Activated CD4-positive, alpha-beta T cell treated with anti-CD3 and anti-CD28 coated beads, Interleukin-2, amount 10 ng/mL, durations not matched to agents 24 days and 14 days (primary cell): Measurements from ENCODE around the gene KIF26B. TPM values are rescaled to one million over a fixed set of nuclear protein-coding genes. Genes with fewer than 3 reads are reported as not detected.

Experiments used
- DNase-seq: peaks from one replicate; pipeline ENCODE4 v3.0.0; 2022
- H3K27ac Mint-ChIP-seq: one replicate; pipeline ENCODE4 v1.8.0; 2022; ENCODE audit warnings: mild to moderate bottlenecking, mixed read lengths
- H3K27me3 Mint-ChIP-seq: one replicate; pipeline ENCODE4 v1.8.0; 2022; ENCODE audit warnings: mixed read lengths
- H3K36me3 Mint-ChIP-seq: one replicate; pipeline ENCODE4 v1.8.0; 2022; ENCODE audit warnings: low read depth, mild to moderate bottlenecking, mixed read lengths
- H3K4me1 Mint-ChIP-seq: one replicate; pipeline ENCODE4 v1.8.0; 2021; ENCODE audit warnings: mixed read lengths
- H3K4me3 Mint-ChIP-seq: one replicate; pipeline ENCODE4 v1.8.0; 2022; ENCODE audit warnings: mild to moderate bottlenecking, moderate library complexity, mixed read lengths
- H3K9me3 Mint-ChIP-seq: one replicate; pipeline ENCODE4 v1.8.0; 2021; ENCODE audit warnings: mixed read lengths
- intact Hi-C: fragments of 100-400 bp; cut with micrococcal nuclease; formaldehyde crosslinking; loops from one replicate; pipeline ENCODE4 v1.15.1; 2023
- total RNA-seq: library from RNA; stranded (reverse); gene quantifications from 2 replicates; pipeline ENCODE4 v1.2.3, GENCODE V29; 2022

KIF26B gene
- total RNA-seq, 1 donor from 2014 or later, result 0.07 TPM

DNA sequence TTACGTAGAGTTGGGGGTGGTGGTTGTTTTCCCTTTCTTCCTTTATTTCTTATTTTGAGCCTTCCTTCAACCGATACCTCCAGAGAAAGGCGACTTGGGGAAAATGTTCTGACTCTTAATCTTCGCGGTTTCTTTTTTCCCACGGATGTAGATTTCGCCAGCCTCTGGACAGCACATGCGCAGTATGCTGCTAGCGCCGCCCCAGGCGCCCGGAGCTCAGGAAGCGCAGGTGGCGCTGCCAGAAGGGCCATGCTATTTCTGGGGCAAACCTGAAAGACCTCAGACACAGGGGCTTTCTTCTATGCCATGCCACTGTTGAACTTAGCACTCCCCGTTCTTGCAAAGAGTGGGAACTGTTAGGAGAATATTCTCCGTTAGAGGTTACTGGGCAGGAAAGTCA is 392.1 kb downstream of the KIF26B start:
- no peaks in the 10 kb centered on the region for H3K27me3 Mint-ChIP-seq
- no peak overlapping the region for H3K27ac Mint-ChIP-seq
- intact Hi-C loops, result no loop called here
- DNase-seq, result no peak
- H3K36me3 Mint-ChIP-seq, result no peaks in the 10 kb centered on the region
- no peaks in the 10 kb centered on the region for H3K9me3 Mint-ChIP-seq
- H3K4me3 Mint-ChIP-seq, result no peak overlapping the region
- H3K4me1 Mint-ChIP-seq, result no peaks in the 10 kb centered on the region

DNA sequence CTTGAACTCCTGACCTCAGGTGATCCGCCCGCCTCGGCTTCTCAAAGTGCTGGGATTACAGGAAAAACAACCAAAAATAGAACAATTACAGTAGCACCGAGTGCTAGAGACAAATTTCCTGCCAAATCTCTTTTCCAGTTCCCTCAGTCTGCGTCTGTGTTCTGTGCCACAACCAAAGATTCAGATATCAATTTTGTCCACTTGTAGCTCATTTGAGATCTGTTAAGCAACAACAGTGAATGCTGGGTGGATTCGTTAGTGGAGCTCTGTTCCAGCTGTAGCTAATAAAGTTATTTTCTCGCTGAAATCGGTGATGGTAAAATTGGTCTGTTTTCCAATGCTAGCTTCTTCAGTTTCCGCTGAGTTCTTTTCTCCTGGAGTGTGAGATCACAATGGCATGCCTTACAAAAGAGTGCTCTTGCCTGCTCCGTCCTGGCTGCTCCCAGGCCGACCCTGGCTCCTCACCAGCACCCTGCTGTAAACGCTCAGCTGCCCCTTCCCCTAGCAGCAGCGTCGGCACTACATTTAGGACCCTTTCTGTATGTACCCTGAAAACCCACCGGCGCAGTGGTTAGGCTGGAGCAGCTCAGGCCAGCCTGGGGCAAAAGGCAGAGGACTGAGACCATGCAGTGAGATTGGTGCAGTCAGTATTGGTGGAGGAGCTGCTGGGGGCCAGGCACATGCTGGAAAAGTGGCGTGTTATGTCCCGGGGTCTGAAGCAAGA is 395.4 kb downstream of the KIF26B start:
- no peak for DNase-seq
- intact Hi-C loops, result no loop called here
- H3K9me3 Mint-ChIP-seq, result no peaks in the 10 kb centered on the region
- no peaks in the 10 kb centered on the region for H3K36me3 Mint-ChIP-seq
- no peak overlapping the region for H3K27ac Mint-ChIP-seq
- H3K4me3 Mint-ChIP-seq, result no peak overlapping the region
- H3K4me1 Mint-ChIP-seq, result no peaks in the 10 kb centered on the region
- no peaks in the 10 kb centered on the region for H3K27me3 Mint-ChIP-seq

DNA sequence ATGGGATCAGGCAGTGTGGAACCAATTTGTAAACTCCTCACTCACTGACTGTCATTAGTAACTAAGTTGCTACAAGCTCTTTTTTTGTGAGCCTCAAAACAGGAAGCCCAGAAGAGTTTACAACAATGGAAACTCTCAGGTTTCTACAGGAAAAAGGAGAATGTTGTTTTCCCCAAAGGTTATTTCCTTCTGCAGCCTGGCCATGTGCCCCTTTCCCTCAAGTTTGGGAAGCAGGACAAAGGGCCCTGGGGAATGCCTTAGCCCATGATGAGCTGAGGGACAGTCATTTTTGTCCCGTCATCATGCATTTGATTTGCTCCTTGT is 395.9 kb downstream of the KIF26B start:
- Mint-ChIP-seq H3K4me1 (no peaks in the 10 kb centered on the region), H3K27me3 (no peaks in the 10 kb centered on the region), H3K4me3 (no peak overlapping the region), H3K36me3 (no peaks in the 10 kb centered on the region), H3K27ac (no peak overlapping the region), H3K9me3 (no peaks in the 10 kb centered on the region)
- DNase-seq, result no peak
- intact Hi-C loops, result no loop called here

DNA sequence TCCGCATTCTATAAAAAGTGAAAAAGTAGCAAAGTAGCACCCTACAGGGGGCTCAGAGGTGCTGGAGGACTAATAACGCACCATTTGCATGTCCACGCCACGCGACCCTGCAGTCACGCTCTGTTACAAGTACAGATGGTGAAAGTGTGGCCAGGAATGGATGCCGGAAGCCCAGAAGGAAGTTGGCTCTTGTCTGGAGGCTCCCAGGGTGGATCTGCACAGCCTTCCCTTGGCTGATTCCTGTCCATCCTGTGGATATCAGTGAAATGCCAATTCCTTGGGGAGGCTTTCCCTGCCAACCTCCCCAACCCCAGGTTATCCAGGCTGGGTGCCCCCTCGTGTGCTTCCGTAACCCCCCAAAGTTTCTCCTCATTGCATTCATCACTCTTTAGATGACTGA is 396.8 kb downstream of the KIF26B start:
- no peak for DNase-seq
- Mint-ChIP-seq H3K4me3 (no peak overlapping the region), H3K4me1 (no peaks in the 10 kb centered on the region), H3K9me3 (no peaks in the 10 kb centered on the region), H3K27ac (no peak overlapping the region), H3K27me3 (no peaks in the 10 kb centered on the region), H3K36me3 (no peaks in the 10 kb centered on the region)
- intact Hi-C loops, result no loop called here

DNA sequence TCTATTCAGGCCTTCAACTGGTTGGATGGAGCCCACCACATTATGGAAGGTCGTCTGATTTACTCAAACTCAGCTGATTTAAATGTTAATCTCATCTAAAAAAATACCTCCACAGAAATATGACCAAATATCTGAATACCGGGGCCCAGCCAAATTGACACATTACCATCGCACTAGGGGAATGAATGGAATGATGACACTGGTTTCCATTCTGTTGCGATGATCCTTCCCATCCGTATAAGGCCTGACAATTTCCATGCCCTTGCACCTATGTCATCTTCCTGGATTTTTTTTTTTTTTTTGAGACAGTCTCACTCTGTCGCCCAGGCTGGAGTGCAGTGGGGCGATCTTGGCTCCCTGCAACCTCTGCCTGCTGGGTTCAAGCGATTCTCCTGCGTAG is 397.5 kb downstream of the KIF26B start:
- no peak for DNase-seq
- no peaks in the 10 kb centered on the region for H3K36me3 Mint-ChIP-seq
- no peaks in the 10 kb centered on the region for H3K9me3 Mint-ChIP-seq
- H3K27me3 Mint-ChIP-seq, result no peaks in the 10 kb centered on the region
- no peak overlapping the region for H3K4me3 Mint-ChIP-seq
- no peak overlapping the region for H3K27ac Mint-ChIP-seq
- no peaks in the 10 kb centered on the region for H3K4me1 Mint-ChIP-seq
- intact Hi-C loops, result no loop called here

DNA sequence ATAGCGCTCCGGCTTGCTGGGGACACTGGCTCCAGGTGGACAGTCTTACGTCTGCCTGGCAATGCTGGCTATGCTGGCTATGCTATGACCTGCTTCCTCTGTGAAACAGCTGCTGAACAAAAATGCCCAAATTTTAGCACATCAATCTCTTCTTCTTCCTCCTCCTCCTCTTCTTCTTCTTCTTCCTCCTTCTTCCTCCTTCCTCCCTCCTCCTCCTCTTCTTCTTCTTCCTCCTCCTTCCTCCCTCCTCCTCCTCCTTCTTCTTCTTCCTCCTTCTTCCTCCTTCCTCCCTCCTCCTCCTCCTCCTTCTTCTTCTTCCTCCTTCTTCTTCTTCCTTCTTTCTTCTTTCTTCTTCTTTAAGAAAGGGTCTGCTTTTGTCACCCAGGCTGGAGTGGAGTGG is 401.3 kb downstream of the KIF26B start:
- no peak overlapping the region for H3K4me3 Mint-ChIP-seq

DNA sequence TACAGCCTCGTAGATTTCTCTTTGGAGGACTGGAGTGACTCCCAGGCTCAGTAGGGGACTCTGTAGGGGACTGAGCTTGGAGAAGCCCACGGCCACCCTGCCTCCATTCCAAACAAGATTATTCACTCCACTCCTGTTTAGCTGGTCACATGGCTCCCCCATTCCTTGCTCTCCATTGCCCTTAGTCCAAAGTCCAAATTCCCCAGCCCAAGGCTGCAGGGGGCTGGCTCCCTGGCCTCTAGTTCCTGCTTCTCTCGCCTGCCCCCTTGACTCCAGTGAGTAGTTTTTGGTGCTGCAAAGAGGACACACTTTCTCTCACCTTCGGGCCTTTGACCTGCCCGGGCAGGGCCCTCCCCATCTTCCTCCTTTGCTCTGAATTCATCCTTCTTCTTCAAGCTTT is 403.3 kb downstream of the KIF26B start:
- no peaks in the 10 kb centered on the region for H3K9me3 Mint-ChIP-seq
- H3K4me3 Mint-ChIP-seq, result no peak overlapping the region
- H3K27me3 Mint-ChIP-seq, result no peaks in the 10 kb centered on the region
- H3K4me1 Mint-ChIP-seq, result no peaks in the 10 kb centered on the region
- DNase-seq, result no peak
- H3K36me3 Mint-ChIP-seq, result no peaks in the 10 kb centered on the region
- no peak overlapping the region for H3K27ac Mint-ChIP-seq
- intact Hi-C loops, result no loop called here

More for the DNA sequence above, 401.3 kb downstream of the KIF26B start:
- Mint-ChIP-seq H3K27me3 (no peaks in the 10 kb centered on the region), H3K9me3 (no peaks in the 10 kb centered on the region), H3K27ac (no peak overlapping the region), H3K4me1 (no peaks in the 10 kb centered on the region), H3K36me3 (no peaks in the 10 kb centered on the region)
- intact Hi-C loops, result no loop called here
- DNase-seq, result no peak

DNA sequence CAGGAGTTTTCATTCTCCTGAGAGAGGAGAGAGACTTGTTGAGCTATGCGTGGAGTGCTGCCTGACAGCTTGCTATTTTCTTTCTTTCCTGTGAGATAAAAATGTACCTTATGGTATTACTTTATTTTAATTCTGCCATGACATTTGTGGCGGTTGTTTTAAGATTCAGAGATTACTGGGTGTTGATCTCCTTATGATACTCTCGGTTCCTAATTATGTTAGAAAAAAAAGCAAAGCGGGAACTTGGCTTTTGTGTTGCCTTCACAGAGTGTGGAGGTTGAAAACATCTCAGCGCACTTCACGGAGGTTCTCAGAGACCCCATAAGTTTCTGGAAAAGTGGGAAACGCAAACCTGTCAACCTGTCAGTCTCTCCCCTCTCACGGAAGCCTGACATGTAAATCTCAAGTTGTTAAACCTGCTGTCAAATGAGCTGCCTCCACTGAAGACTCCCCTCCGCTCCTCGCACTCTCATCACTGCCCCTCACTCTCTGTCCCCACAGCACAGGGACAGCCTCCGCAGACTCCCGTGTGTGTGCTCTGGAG is 405.6 kb downstream of the KIF26B start:
- intact Hi-C loops, result no loop called here
- Mint-ChIP-seq H3K4me3 (no peak overlapping the region), H3K27ac (no peak overlapping the region), H3K36me3 (no peaks in the 10 kb centered on the region), H3K9me3 (no peaks in the 10 kb centered on the region), H3K4me1 (no peaks in the 10 kb centered on the region), H3K27me3 (no peaks in the 10 kb centered on the region)
- no peak for DNase-seq

DNA sequence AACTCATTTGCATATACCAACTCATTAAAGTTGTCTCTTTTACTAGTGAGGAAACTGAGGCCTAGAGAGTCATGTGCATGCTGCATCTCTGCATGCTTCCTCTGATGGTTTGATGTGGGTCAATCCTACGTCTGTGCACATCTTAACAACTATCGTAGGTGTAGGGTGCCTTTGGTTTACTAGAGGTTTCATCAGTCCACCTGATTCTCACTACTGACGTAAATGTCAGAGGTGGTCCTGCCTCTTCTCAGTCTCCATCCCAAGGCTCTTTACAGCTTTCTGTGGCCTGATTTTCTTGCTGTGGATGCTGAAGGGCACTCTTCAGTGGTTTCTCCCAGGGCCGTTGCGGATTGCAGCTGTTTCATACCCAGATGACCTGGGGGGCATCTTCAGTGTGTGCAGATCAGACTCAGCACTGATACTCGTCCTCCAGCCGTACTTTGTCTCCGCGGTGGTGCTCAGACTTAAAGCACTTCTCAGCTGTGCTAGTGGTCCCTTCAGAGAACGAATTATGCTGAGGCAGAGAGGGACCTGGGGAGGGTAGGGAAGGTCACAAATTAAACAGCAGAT is 407.0 kb downstream of the KIF26B start:
- no peaks in the 10 kb centered on the region for H3K27me3 Mint-ChIP-seq
- no peaks in the 10 kb centered on the region for H3K36me3 Mint-ChIP-seq
- no peaks in the 10 kb centered on the region for H3K4me1 Mint-ChIP-seq
- intact Hi-C loops, result no loop called here
- H3K4me3 Mint-ChIP-seq, result no peak overlapping the region
- DNase-seq, result no peak
- H3K27ac Mint-ChIP-seq, result no peak overlapping the region
- no peaks in the 10 kb centered on the region for H3K9me3 Mint-ChIP-seq

DNA sequence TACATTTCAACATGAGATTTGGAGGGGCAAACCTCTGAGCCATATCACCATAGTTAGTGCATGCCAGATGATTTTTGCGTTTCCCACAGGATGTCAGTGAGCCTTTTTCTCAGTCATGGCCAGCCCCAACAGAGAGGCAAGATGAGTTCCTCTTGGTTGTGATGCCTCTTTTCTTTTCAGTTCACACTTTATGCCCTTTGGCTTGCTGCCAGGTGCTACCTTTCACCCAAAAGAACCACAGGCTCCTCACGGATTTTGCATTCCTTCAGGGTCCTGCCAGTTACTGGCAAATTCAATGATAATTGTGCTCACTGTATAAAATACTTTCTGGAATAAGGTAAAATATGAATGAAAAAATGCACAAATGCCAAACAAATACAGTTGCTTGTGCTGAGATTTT is 411.3 kb downstream of the KIF26B start:
- no peak for DNase-seq
- Mint-ChIP-seq H3K9me3 (no peaks in the 10 kb centered on the region), H3K4me1 (no peaks in the 10 kb centered on the region), H3K27ac (no peak overlapping the region), H3K4me3 (no peak overlapping the region), H3K27me3 (no peaks in the 10 kb centered on the region), H3K36me3 (no peaks in the 10 kb centered on the region)
- intact Hi-C loops, result no loop called here

DNA sequence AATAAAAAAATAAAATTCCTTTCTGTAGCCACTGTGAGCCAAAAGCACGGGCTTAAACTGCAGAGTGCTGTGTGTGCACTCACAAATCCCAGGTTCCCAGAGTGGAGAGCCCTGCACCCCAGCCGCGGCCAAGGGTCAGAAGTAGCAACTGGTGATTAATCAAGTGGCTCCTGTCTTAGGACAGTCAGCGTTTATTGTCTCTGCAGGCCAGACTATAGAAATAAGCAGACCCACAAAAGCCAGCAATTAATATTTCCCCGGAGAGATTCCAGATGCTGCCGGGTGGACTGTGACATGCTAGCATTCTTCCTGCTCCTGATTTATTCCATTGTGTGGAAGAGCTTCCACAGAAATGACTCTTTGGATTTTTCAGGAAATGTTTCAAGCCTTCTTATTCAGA is 412.2 kb downstream of the KIF26B start:
- Mint-ChIP-seq H3K9me3 (no peaks in the 10 kb centered on the region), H3K4me1 (no peaks in the 10 kb centered on the region), H3K27me3 (no peaks in the 10 kb centered on the region), H3K27ac (no peak overlapping the region), H3K4me3 (no peak overlapping the region), H3K36me3 (no peaks in the 10 kb centered on the region)
- intact Hi-C loops, result no loop called here
- no peak for DNase-seq

DNA sequence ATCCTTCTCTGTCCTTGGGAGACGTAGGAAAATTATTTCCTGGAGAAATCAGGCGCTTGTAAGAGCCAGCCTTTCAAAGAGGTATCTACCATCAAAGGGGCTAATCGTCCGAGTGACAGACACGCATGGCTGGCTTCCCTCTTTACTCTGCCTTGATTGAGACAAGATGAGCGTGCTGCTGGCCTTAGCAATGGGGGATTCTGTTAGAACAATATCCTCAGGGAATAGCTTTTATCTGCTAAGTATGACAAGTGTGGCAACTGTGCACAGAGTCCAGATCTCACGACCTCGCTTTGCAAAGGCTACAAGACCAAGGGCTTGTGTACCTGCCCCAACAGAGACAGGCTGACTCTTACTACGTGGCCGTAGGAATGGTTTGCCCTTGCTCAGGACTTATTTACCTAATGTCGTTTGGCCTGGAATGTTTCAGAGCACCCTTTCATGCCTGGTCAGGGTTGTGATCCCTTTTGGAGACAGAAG is 417.1 kb downstream of the KIF26B start:
- Mint-ChIP-seq H3K27me3 (no peaks in the 10 kb centered on the region), H3K4me1 (no peaks in the 10 kb centered on the region), H3K36me3 (no peaks in the 10 kb centered on the region), H3K27ac (no peak overlapping the region), H3K9me3 (no peaks in the 10 kb centered on the region), H3K4me3 (no peak overlapping the region)
- intact Hi-C loops, result no loop called here
- no peak for DNase-seq

DNA sequence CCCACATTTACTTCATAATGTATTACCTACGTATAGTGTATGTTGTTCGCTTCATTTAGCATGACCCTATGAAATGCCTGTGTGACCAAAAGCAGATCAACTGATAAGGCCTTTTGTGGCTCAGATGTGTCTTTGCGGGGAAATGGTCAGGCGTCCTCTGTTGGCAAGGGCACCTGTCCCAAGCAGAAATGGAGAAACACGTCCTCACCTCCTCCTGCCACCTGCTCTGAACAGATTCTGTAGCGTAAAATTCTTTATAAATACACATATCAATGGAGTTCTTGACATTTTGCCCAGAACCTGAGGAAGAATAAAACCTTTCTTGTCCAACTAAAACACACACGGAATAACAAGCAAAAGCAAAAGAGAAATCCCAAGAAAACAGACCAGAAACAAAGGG is 417.9 kb downstream of the KIF26B start:
- no peaks in the 10 kb centered on the region for H3K36me3 Mint-ChIP-seq
- H3K27me3 Mint-ChIP-seq, result no peaks in the 10 kb centered on the region
- H3K27ac Mint-ChIP-seq, result no peak overlapping the region
- DNase-seq, result no peak
- no peak overlapping the region for H3K4me3 Mint-ChIP-seq
- H3K9me3 Mint-ChIP-seq, result no peaks in the 10 kb centered on the region
- intact Hi-C loops, result no loop called here
- no peaks in the 10 kb centered on the region for H3K4me1 Mint-ChIP-seq

DNA sequence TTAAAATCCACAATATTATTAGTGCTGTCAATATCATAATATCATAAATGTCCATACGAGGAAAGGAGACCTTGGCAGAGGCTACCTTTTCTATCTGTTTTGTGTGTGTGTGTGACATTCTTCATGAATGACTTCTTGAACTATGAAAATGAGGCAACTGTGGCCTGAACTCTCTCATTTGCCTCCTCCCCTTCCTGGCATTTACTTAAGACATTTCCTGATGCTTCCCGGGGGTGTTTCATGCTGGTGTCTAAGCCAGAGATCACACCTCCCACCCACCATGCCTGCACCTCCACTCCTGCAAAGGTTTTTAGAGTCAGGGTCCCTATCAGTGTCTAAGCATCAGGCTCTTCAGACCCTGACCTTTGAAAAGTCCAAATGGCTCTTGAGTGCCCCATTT is 420.9 kb downstream of the KIF26B start:
- Mint-ChIP-seq H3K36me3 (no peaks in the 10 kb centered on the region), H3K27me3 (no peaks in the 10 kb centered on the region), H3K4me1 (no peaks in the 10 kb centered on the region), H3K9me3 (no peaks in the 10 kb centered on the region), H3K4me3 (no peak overlapping the region), H3K27ac (no peak overlapping the region)
- no peak for DNase-seq
- intact Hi-C loops, result no loop called here

DNA sequence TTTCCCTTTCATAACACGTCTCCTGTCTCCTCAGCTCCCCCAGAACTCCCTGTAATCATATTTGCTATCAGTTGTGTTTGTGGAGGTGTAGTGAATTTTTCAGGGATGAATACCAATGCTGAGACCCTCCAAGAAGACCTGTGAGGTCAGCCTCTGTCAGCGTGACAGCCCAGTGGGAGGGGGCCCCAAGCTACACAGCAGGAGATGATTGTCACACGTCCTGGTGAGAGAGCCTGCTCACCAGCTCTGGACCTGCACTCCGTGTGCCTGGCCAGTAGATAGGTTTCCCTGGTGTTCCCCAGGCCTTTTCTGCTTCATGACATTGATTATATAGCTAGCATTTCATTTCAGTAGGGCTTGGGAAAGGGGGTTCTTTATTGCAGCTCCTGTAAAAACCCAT is 421.5 kb downstream of the KIF26B start:
- intact Hi-C loops, result no loop called here
- H3K4me1 Mint-ChIP-seq, result no peaks in the 10 kb centered on the region
- no peak overlapping the region for H3K4me3 Mint-ChIP-seq
- DNase-seq, result no peak
- no peaks in the 10 kb centered on the region for H3K9me3 Mint-ChIP-seq
- no peaks in the 10 kb centered on the region for H3K27me3 Mint-ChIP-seq
- H3K36me3 Mint-ChIP-seq, result no peaks in the 10 kb centered on the region
- no peak overlapping the region for H3K27ac Mint-ChIP-seq
